GM12878 (cell line): ENCODE data around the gene DLG2. TPM values are rescaled to one million over a fixed set of nuclear protein-coding genes. Genes with fewer than 3 reads are reported as not detected.

Experiments
- ATAC-seq: fragments of 200-7000 bp; cut with Tn5 transposase; 3 replicates; pipeline ENCODE4 v1.9.1; 2020; ENCODE audit warnings: mild to moderate bottlenecking, moderate library complexity
- BruUV-seq: library from RNA; stranded (reverse); fragments of 400-500 nt; replicated peaks from 2 replicates; lab custom pipeline; 2021; lab: Mats Ljungman, UMichigan
- CTCF ChIA-PET: fragments of 300-600 bp; sonication (Branson Sonifier 250); formaldehyde crosslinking; extraction: SDS; loops from one replicate; lab custom pipeline; 2021; ENCODE audit warnings: inconsistent platforms; lab: Yijun Ruan, JAX
- POLR2A ChIA-PET: fragments of 350-600 bp; formaldehyde crosslinking; extraction: SDS; loops from one replicate; lab custom pipeline; 2021; ENCODE audit warnings: inconsistent platforms; lab: Charles Lee
- RAD21 ChIA-PET: fragments of 300-600 bp; sonication (Branson Sonifier 250); formaldehyde crosslinking; loops from one replicate; lab custom pipeline; 2023; ENCODE audit warnings: antibody characterized with exemption; ENCODE audit not compliant: unreplicated experiment; lab: Charles Lee
- SMC1A ChIA-PET: fragments of 300-600 bp; sonication (Branson Sonifier 250); formaldehyde crosslinking; loops from one replicate; lab custom pipeline; 2023; ENCODE audit not compliant: unreplicated experiment, uncharacterized antibody; lab: Charles Lee
- DNase-seq: peaks from one replicate; pipeline ENCODE4 v3.0.0-alpha.2; 2011; ENCODE audit warnings: low read depth, low spot score
- FAIRE-seq: peaks from 3 replicates; lab custom pipeline; 2011; peaks lifted over from hg19 to GRCh38; lab: Jason Lieb, UNC
- H2AFZ ChIP-seq: 2 replicates; pipeline ENCODE4 v1.6.0; 2011; ENCODE audit warnings: low read depth, low read length, control low read depth; ENCODE audit not compliant: control insufficient read depth
- H3K27ac ChIP-seq: 2 replicates; pipeline ENCODE4 v1.5.1; 2011; ENCODE audit warnings: control low read depth; ENCODE audit not compliant: control insufficient read depth, insufficient read depth
- H3K27me3 ChIP-seq, 2 experiments: replicated peaks in 1 of 2; 2 replicates each; pipeline versions ENCODE4 v1.6.0 to v1.6.1; 2011; ENCODE audit warnings: low read length in 1 of 2; ENCODE audit not compliant: control insufficient read depth in 2 of 2, insufficient read depth in 2 of 2
- H3K36me3 ChIP-seq, 2 experiments: 2 replicates each; pipeline ENCODE4 v1.5.1; 2011; ENCODE audit warnings: low read length in 1 of 2; ENCODE audit not compliant: control insufficient read depth in 2 of 2, insufficient read depth in 2 of 2
- H3K4me1 ChIP-seq: 2 replicates; pipeline ENCODE4 v1.6.1; 2011; ENCODE audit warnings: mild to moderate bottlenecking, low read length, moderate library complexity, mixed read lengths; ENCODE audit not compliant: control insufficient read depth, insufficient read depth
- H3K4me2 ChIP-seq: 2 replicates; pipeline ENCODE4 v1.6.0; 2011; ENCODE audit warnings: control low read depth; ENCODE audit not compliant: control insufficient read depth, insufficient read depth
- H3K4me3 ChIP-seq: fragments of 200-600 bp; sonication (generic); 2 replicates; pipeline ENCODE4 v1.5.1; 2016
- H3K79me2 ChIP-seq: 2 replicates; pipeline ENCODE4 v1.6.0; 2011; ENCODE audit warnings: low read length; ENCODE audit not compliant: control insufficient read depth, insufficient read depth
- H3K9ac ChIP-seq: 2 replicates; pipeline ENCODE4 v1.8.0; 2011; ENCODE audit warnings: low read length, control low read depth, mixed read lengths; ENCODE audit not compliant: control insufficient read depth, insufficient read depth
- H3K9me3 ChIP-seq: replicated peaks from 3 replicates; pipeline ENCODE4 v1.5.1; 2011; ENCODE audit warnings: mild to moderate bottlenecking, low read length; ENCODE audit not compliant: control insufficient read depth, insufficient read depth
- H4K20me1 ChIP-seq: 2 replicates; pipeline ENCODE4 v1.6.0; 2011; ENCODE audit not compliant: control insufficient read depth, insufficient read depth
- BCL3 ChIP-seq: IDR thresholded peaks from 2 replicates; pipeline ENCODE4 v1.6.1; 2011; ENCODE audit warnings: borderline replicate concordance, low read depth, mild to moderate bottlenecking, moderate library complexity, low read length; ENCODE audit not compliant: insufficient read depth, poor library complexity, severe bottlenecking
- IRF3 ChIP-seq: fragments of 450-650 bp; IDR thresholded peaks from 2 replicates; pipeline ENCODE4 v1.6.1; 2014; ENCODE audit warnings: mild to moderate bottlenecking
- MAX ChIP-seq: IDR thresholded peaks from 2 replicates; pipeline ENCODE4 v1.6.1; 2012; ENCODE audit warnings: low read depth, low read length, improper control_type of control experiment
- MXI1 ChIP-seq: fragments of 150-350 bp; IDR thresholded peaks from 2 replicates; pipeline ENCODE4 v1.6.1; 2011; ENCODE audit warnings: low read depth, mild to moderate bottlenecking, inconsistent platforms, low read length, improper control_type of control experiment
- MYB ChIP-seq: fragments of 150-350 bp; IDR thresholded peaks from 2 replicates; pipeline ENCODE4 v1.6.1; 2014; ENCODE audit warnings: mild to moderate bottlenecking, low read depth, low read length, borderline replicate concordance
- NFXL1 ChIP-seq: fragments of 450-650 bp; IDR thresholded peaks from 2 replicates; pipeline ENCODE4 v1.6.1; 2017; ENCODE audit warnings: antibody characterized with exemption, mild to moderate bottlenecking, borderline replicate concordance
- NR2C2 ChIP-seq: IDR thresholded peaks from 2 replicates; pipeline ENCODE4 v1.6.1; 2011; ENCODE audit warnings: borderline replicate concordance, low read depth; ENCODE audit not compliant: control insufficient read depth, insufficient read length
- PAX8 ChIP-seq: fragments of 450-650 bp; IDR thresholded peaks from 2 replicates; pipeline ENCODE4 v1.6.1; 2017; ENCODE audit warnings: mild to moderate bottlenecking, moderate library complexity
- POLR2AphosphoS2 ChIP-seq: IDR thresholded peaks from 2 replicates; pipeline ENCODE4 v1.6.1; 2011; ENCODE audit warnings: low read depth, mild to moderate bottlenecking, low read length, improper control_type of control experiment, moderate library complexity
- REST ChIP-seq: IDR thresholded peaks from 2 replicates; pipeline ENCODE4 v1.6.1; 2012; ENCODE audit warnings: mild to moderate bottlenecking, low read depth, low read length
- ZNF207 ChIP-seq: fragments of 450-650 bp; IDR thresholded peaks from 2 replicates; pipeline ENCODE4 v1.6.1; 2014; ENCODE audit warnings: antibody characterized with exemption, mild to moderate bottlenecking, borderline replicate concordance
- ZNF274 ChIP-seq: IDR thresholded peaks from one replicate; pipeline ENCODE4 v1.8.0; 2011; ENCODE audit not compliant: insufficient read length, insufficient read depth
- WGBS: methylation state at CpG from one replicate; pipeline ENCODE4 v1.1.6; 2016; ENCODE audit warnings: low lambda C conversion rate; ENCODE audit not compliant: insufficient replicate concordance, insufficient coverage; ENCODE audit errors: missing lambda C conversion rate; 5-methylcytosine and 5-hydroxymethylcytosine counted together
- in situ Hi-C: fragments of 300-500 bp; cut with MboI; formaldehyde crosslinking; loops from 9 replicates; pipeline ENCODE4 v1.14.3; 2018; ENCODE audit warnings: mixed read lengths
- intact Hi-C: fragments of 100-400 bp; cut with micrococcal nuclease; formaldehyde crosslinking; loops from one replicate; pipeline ENCODE4 v1.14.2; 2022; ENCODE audit not compliant: unreplicated experiment
- polyA plus RNA-seq, 11 experiments: library from polyadenylated mRNA; depleted of rRNA in 4 of 11; unstranded in 6 of 11; stranded (reverse) in 5 of 11; fragments of >200 nt; fragmentation: Nextera tagmentation in 4 of 11; fragmentation: Illumina TruSeq in 1 of 11; extraction: Ambion mirVana in 4 of 11; extraction: Trizol in 1 of 11; gene quantifications; 1 replicate in 1 of 11; 2 replicates in 10 of 11; pipeline versions ENCODE4 v1.2.1 to v1.2.3, GENCODE V29; 2011 to 2016; ENCODE audit warnings: inconsistent platforms in 2 of 11, missing spikeins in 2 of 11, low read depth in 1 of 11
- total RNA-seq, 4 experiments: library from RNA; depleted of rRNA in 3 of 4; stranded (reverse); fragments of >200 nt in 3 of 4; fragmentation: Illumina TruSeq in 1 of 4; extraction: Trizol in 1 of 4; gene quantifications; 2 replicates each; pipeline versions ENCODE4 v1.2.1 to v1.2.3, GENCODE V29; 2013 to 2021

DLG2 gene
- total and polyA plus RNA-seq, 10 of the 15 experiments (the other 5 are each of a cell fraction or from before 2014, with no cell fraction given), result 0.09 to 0.98 (median 0.35) TPM

GRCh38 chr11:85385111-85385510 lies 242.0 kb downstream of the DLG2 start (continued):
- TF ChIP-seq BCL3 (no peak), MYB (no peak), REST (no peak), NFXL1 (no peak), ZNF207 (no peak)

GRCh38 chr11:85379066-85379465 lies 248.1 kb downstream of the DLG2 start:
- Histone ChIP-seq H3K27me3 (no peaks in the 10 kb centered on the region), H3K4me3 (no peak overlapping the region), H3K27ac (no peak overlapping the region), H2AFZ (no peak overlapping the region), H3K79me2 (no peaks in the 10 kb centered on the region), H3K4me1 (no peaks in the 10 kb centered on the region), H3K9me3 (no peaks in the 10 kb centered on the region), H3K9ac (no peak overlapping the region)
- intact Hi-C loops (no loop called here), in situ Hi-C loops (no loop called here)
- ATAC-seq, result no peak
- POLR2A ChIA-PET, result no interaction called here
- BruUV-seq, result no TSS peak
- DNase-seq, result no peak
- TF ChIP-seq MAX (no peak), NR2C2 (no peak), ZNF274 (no peak), PAX8 (no peak), IRF3 (no peak), MXI1 (no peak), POLR2AphosphoS2 (no peak)
- TF ChIP-seq, all 136 proteins: peak for 0
- Histone ChIP-seq H3K36me3 (no peaks in the 10 kb centered on the region), H4K20me1 (no peaks in the 10 kb centered on the region), H3K4me2 (no peak overlapping the region)
- SMC1A ChIA-PET, result no interaction called here
- FAIRE-seq, result no peak
- RAD21 ChIA-PET, result no interaction called here
- CTCF ChIA-PET, result no interaction called here
- WGBS, result 3% methylated on average over 2 of the region's 2 CpGs
